ENCODE results near the gene PRDM8.

The PRDM8 gene

DNA sequence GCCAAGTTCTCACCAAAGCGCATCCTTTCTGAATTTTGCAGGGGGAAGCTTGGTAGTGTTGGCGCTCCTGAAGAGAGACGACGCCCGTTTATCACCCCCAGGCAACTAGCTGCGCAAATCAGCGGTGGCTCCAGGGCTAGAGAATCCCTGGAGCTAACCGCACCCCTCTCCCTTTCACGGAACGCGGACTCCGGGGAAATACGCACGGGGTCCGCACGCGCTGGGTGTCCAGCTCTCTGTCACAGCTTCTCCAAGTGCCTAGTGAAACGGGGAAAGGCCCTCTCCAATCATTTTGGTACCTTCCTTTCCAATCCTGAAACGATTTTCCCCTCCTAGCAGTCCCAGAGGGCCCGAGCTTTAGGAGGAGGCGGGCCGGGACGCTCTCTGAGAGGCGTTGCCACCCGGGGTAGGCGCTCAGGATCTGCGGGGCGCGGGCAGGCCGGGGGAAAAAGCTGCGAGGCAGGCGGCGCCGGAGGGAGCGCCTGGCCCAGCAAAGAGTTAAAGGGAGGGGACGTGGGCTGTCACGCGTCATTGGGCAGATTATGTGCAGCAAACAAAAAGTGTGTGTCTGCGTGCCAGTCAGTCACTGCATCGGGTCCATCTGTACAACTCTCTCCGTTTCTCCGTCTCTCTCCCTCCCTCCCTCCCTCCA lies at the start of gene PRDM8:
Gene PRDM8 (plus strand): TSS at position 582 of the 652 bp plus-strand sequence. CDS start 2,578 bp downstream, outside the sequence.
- no peak for TF ChIP-seq POLR2A (IDR thresholded peaks at IDR 0.05; ENCODE audit: low read depth, low read length)
- FAIRE-seq (no peak), DNase-seq (ENCODE audit: insufficient read length, low spot score) (no peak)

DNA sequence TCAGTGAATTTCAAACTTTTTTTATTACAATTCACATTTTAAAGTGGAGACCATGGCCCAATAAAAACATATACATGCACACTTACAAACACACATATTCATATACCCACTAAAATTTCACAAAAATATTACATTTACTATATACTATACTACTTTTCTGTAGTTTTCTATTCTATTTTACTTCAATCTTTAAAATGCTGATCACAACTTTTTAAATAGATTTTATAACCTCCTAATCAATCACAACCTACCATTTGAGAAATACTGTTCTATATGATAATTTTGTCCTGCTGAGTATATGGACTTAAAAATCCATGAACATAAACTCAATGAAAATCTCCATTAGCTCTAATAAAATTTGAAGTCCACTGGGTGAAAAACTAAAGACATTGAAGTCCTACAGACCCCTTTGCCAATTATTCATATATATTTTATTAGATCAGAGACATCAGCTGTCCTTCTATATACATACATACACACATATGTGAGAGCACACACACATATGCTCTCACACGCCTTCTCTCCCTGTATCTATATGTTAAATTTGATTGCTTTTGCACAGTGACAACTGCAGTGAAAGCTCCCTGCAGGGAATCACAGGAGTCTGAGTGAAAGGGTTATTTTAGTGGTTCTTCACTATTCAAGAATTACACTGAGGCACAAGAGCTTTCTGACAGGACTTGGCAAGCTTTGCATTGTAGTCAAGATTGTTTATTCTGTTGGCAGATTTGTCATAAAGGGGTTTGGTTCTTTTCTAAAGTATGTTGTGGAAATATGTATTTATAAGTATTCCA lies 46.7 kb upstream of the PRDM8 start:
- no peak for TF ChIP-seq POLR2A (IDR thresholded peaks at IDR 0.05; ENCODE audit: low read depth, low read length)
- FAIRE-seq (no peak), DNase-seq (ENCODE audit: insufficient read length, low spot score) (no peak)

- FAIRE-seq (no peak), DNase-seq (ENCODE audit: insufficient read length, low spot score) (no peak)
- no peak for TF ChIP-seq POLR2A (IDR thresholded peaks at IDR 0.05; ENCODE audit: low read depth, low read length)
Observed at GRCh38 chr4:80151981-80152380, 45.3 kb upstream of the PRDM8 start.

DNA sequence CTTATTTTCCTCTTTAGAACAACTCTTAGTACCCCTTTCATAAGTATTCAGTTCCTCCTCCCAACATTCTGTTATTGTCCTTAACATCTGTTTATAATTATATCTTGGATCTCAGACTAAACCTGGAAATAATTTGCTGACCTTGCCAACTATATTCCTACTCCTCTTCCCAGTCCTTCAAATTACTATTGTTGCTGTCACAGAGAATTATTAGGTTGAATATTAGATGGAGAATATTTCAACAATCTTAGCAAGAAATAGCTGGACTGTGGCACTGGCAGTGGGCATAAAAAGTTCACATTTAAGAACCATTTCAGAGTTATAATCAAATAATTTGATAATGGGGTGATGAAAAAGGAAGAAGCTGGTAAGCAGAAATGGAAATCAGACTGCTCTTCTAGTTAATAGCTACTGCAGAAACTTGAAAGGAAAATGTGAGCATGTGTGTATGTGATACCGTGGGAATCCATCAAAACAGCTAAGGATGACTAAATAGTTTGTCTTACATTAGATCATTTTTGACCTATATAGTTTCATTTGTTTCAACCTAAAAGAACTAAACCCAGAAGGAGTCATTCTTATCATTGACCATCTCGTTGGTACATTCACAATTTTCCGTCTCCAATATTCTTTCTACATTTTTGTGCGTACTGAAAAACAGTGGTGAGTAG lies 43.3 kb upstream of the PRDM8 start:
- FAIRE-seq (no peak), DNase-seq (ENCODE audit: insufficient read length, low spot score) (no peak)
- no peak for TF ChIP-seq POLR2A (IDR thresholded peaks at IDR 0.05; ENCODE audit: low read depth, low read length)

DNA sequence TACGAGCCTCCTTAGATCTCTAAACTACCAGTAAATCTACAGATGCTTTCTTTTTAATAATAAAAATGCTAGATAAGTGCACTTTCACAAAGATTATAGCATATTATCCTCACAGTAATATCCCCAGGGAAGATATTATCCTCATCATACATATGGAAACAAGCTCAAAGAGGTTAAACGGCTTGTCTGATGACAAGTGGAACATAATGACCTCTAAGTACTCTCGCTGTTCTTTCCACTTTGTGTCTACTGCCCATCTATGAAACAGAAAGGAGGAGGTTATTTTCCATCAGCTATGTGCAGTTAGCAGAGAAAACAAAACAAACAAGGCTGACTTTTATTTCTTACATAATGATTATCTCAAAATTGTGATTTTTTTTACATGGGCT lies 42.8 kb upstream of the PRDM8 start:
- FAIRE-seq (no peak), DNase-seq (ENCODE audit: insufficient read length, low spot score) (no peak)
- no peak for TF ChIP-seq POLR2A (IDR thresholded peaks at IDR 0.05; ENCODE audit: low read depth, low read length)

DNA sequence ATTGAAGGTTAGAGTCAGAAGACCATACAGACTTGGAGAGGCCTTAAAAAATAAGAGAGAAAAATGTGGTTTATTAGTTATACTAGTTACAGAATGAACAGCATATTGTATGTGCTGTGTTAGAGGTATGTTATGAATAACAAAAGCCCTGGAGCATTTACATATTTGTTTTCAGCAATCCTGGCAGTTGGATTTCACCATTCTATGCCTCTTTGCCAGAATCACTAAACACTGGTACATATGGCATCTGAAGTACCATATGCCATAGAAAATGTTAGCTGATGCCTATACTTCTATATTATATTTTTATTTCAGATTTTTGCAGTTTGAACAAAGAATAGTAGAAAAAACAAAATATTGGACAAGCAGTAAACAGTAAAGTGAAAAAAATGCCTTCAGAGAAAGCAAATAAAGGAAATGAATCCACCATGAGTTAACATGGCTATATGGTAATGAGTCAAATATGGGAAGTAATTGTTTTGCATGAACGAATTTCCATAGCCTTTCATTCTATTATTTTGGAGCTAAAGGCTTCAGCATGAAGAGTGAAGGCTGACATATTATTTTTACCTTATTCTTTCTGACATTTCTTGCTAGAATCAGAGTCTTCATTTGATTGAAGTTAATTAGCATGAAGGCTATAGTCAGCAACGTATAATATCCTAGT lies 41.9 kb upstream of the PRDM8 start:
- FAIRE-seq: no peak
- TF ChIP-seq POLR2A (IDR thresholded peaks at IDR 0.05; ENCODE audit: low read depth, low read length): no peak
- DNase-seq (ENCODE audit: insufficient read length, low spot score): no peak

GRCh38 chr4:80156410-80156809 lies 40.9 kb upstream of the PRDM8 start:
- TF ChIP-seq POLR2A (IDR thresholded peaks at IDR 0.05; ENCODE audit: low read depth, low read length): no peak
- FAIRE-seq (no peak), DNase-seq (ENCODE audit: insufficient read length, low spot score) (no peak)

DNA sequence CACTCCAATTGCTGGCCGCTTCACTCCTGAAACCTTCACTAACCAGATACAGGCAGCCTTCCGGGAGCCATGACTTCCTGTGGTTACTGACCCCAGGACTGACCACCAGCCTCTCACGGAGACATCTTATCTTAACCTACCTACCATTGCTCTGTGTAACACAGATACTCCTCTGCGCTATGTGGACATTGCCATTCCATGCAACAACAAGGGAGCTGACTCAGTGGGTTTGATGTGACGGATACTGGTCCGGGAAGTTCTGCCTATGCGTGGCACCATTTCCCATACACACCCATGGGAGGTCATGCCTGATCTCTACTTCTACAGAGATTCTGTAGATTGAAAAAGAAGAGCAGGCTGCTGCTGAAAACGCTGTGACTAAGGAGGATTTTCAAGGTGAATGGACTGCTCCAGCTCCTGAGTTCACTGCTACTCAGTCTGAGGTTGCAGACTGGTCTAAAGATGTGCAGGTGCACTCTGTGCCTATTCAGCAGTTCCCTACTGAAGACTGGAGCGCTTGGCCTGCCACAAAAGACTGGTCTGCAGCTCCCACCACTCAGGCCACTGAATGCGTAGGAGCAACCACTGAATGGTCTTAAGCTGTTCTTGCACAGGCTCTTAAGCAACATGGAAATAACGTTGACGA lies 35.8 kb upstream of the PRDM8 start:
- DNase-seq (ENCODE audit: insufficient read length, low spot score) (no peak), FAIRE-seq (no peak)
- TF ChIP-seq POLR2A (IDR thresholded peaks at IDR 0.05; ENCODE audit: low read depth, low read length): no peak

- FAIRE-seq: no peak
- TF ChIP-seq POLR2A (IDR thresholded peaks at IDR 0.05; ENCODE audit: low read depth, low read length): no peak
- DNase-seq (ENCODE audit: insufficient read length, low spot score): no peak
Observed at GRCh38 chr4:80162418-80162817, 34.9 kb upstream of the PRDM8 start.

DNA sequence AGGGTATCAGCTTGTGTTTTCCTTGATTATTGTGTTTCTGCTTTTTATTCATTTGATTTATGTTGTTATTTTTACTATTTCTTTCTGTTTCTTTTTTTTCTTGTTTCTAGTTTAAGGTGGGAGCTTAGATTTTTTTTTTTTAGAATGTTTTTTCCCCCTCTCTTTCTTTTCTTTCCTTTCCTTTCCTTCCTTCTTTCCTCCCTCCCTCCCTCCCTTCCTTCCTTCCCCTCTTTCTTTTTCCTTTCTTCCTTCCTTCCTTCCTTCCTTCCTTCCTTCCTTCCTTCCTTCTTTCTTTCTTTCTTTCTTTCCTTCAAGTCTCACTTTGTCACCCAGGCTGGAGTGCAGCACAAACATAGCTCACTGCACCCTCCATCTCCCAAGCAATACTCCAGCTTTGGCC lies 31.4 kb upstream of the PRDM8 start:
- FAIRE-seq: no peak
- no peak for DNase-seq (ENCODE audit: insufficient read length, low spot score)

GRCh38 chr4:80171251-80171650 lies 26.1 kb upstream of the PRDM8 start:
- no peak for FAIRE-seq
- DNase-seq (ENCODE audit: insufficient read length, low spot score): no peak
- TF ChIP-seq POLR2A (IDR thresholded peaks at IDR 0.05; ENCODE audit: low read depth, low read length): no peak

More for the DNA sequence above, 31.4 kb upstream of the PRDM8 start:
- TF ChIP-seq POLR2A (IDR thresholded peaks at IDR 0.05; ENCODE audit: low read depth, low read length): no peak

DNA sequence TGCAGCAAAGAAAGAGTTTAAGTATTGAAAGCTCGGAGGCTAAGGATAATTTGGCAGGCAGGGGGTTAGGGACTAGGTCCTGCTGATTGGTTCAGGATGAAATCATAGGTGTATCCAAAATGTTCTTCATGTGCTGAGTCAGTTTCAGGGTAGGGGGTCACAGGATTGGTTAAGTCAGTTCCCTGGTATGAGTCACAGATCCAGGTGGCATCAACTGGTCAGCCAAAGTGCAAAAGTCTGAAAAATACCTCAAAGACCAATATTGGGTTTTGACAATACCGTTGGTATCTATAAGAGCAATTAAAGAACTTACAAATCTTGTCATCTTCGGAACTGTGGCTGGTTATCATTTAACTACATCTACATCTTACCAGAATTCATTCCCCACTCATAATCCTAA lies 25.6 kb upstream of the PRDM8 start:
- DNase-seq (ENCODE audit: insufficient read length, low spot score): no peak
- TF ChIP-seq POLR2A (IDR thresholded peaks at IDR 0.05; ENCODE audit: low read depth, low read length): no peak
- no peak for FAIRE-seq

- DNase-seq (ENCODE audit: insufficient read length, low spot score) (no peak), FAIRE-seq (no peak)
- no peak for TF ChIP-seq POLR2A (IDR thresholded peaks at IDR 0.05; ENCODE audit: low read depth, low read length)
Observed at GRCh38 chr4:80172203-80172602, 25.1 kb upstream of the PRDM8 start.

GRCh38 chr4:80173401-80173800 lies 23.9 kb upstream of the PRDM8 start:
- FAIRE-seq (peak; percentile 77), DNase-seq (ENCODE audit: insufficient read length, low spot score) (peak; percentile 15)
- TF ChIP-seq POLR2A (IDR thresholded peaks at IDR 0.05; ENCODE audit: low read depth, low read length): no peak
